ENCODE data around the gene CGB3.

The CGB3 gene

DNA sequence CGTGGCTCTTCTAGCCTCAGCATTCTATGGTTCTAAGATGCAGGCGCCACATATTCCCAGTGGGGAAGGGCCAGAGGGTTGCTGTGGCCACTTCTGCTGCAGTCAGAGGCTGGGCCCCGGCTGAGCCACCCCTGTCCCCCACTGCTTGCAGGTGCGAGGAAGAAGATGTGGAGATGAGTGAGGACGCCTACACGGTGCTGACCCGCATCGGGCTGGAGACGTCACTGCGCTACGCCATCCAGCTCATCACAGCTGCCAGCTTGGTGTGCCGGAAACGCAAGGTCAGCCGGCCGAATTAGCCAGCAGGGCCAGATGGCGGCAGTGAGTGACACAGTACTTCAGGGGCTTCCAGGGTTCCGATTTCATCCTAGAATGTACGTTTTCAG lies 9.3 kb downstream of the CGB3 start:
- peak; percentile 8 for DNase-seq (ENCODE audit: low spot score)
- in situ Hi-C loops (cut with MboI; ENCODE audit: low pct_unique_long_range_greater_than_20kb, low sequenced_read_pairs, unreplicated experiment): no loop called here
- TF ChIP-seq, protein P1, sequence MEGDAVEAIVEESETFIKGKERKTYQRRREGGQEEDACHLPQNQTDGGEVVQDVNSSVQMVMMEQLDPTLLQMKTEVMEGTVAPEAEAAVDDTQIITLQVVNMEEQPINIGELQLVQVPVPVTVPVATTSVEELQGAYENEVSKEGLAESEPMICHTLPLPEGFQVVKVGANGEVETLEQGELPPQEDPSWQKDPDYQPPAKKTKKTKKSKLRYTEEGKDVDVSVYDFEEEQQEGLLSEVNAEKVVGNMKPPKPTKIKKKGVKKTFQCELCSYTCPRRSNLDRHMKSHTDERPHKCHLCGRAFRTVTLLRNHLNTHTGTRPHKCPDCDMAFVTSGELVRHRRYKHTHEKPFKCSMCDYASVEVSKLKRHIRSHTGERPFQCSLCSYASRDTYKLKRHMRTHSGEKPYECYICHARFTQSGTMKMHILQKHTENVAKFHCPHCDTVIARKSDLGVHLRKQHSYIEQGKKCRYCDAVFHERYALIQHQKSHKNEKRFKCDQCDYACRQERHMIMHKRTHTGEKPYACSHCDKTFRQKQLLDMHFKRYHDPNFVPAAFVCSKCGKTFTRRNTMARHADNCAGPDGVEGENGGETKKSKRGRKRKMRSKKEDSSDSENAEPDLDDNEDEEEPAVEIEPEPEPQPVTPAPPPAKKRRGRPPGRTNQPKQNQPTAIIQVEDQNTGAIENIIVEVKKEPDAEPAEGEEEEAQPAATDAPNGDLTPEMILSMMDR (IDR thresholded peaks at IDR 0.05; ENCODE audit: extremely low read depth, insufficient read depth, missing control alignments): no peak

DNA sequence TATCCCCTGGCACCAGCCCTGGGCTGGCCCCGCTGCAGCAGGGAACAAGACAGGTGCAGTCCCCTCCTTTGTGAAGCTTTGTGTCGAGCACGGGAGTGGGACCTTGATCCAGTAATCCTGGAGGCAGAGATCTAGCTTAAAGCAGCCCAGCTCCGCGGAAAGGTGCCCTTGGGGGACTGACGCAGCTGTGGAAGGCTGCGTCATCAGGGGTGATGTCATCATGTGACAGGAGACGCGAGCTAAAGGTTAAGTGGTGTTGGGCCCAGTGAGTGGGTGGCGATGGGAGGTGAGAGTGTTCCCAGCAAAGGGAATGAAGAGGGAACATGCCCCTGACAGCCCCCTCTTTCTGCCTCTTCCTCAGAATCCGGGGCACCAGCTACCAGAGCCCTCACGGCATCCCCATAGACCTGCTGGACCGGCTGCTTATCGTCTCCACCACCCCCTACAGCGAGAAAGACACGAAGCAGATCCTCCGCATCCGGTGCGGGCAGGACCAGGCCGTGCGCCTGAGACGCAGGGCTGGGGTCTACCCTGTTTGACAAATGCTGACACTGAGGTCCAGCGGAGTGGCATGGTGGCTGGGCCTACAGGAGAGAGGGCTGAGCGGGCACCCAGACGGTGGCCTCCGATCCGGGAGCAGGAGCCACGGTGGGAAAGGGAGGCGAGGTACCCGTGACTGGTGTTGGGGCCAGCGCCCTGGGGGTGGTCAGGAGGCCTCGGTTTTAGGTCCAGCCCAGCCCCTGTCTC lies 9.8 kb downstream of the CGB3 start:
- TF ChIP-seq, protein P1 (IDR thresholded peaks at IDR 0.05; ENCODE audit: extremely low read depth, insufficient read depth, missing control alignments): no peak
- in situ Hi-C loops (cut with MboI; ENCODE audit: low pct_unique_long_range_greater_than_20kb, low sequenced_read_pairs, unreplicated experiment): no loop called here

DNA sequence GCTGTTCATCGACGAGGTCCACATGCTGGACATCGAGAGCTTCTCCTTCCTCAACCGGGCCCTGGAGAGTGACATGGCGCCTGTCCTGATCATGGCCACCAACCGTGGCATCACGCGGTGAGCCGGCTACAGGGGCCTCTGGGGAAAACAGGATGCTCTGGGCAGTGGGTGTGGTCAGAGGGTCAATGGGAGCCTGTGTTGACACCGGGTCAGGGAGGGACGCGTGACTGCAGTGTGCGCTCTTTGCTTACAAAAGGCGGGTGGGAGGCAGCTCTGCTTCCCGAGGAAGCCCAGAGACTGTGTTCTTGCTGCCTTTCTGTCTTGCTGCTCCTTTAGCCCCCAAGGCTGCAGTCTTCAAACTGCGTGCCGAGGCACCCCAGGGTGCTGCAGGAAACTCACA lies 12.9 kb downstream of the CGB3 start:
- TF ChIP-seq, protein P1 (IDR thresholded peaks at IDR 0.05; ENCODE audit: extremely low read depth, insufficient read depth, missing control alignments): no peak
- no peak for DNase-seq (ENCODE audit: low spot score)
- in situ Hi-C loops (cut with MboI; ENCODE audit: low pct_unique_long_range_greater_than_20kb, low sequenced_read_pairs, unreplicated experiment): no loop called here

More for the DNA sequence above, 9.8 kb downstream of the CGB3 start:
- no peak for DNase-seq (ENCODE audit: low spot score)

DNA sequence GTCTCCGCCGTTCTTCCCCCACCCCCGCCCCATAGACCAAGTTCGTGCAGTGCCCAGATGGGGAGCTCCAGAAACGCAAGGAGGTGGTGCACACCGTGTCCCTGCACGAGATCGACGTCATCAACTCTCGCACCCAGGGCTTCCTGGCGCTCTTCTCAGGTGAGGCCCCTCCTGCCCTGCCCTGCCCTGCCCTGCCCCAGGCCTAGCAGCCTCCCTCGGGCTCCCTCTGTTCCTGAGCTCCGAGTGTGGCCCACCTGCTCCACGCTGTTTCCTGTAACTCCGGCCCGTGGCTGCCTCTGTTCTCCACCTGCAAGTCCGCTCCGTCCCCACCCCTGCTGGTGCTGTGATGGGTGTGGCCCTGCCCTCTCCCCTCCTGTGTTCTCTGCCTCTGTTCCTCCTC lies 13.7 kb downstream of the CGB3 start:
- TF ChIP-seq, protein P1 (IDR thresholded peaks at IDR 0.05; ENCODE audit: extremely low read depth, insufficient read depth, missing control alignments): no peak
- no peak for DNase-seq (ENCODE audit: low spot score)
- in situ Hi-C loops (cut with MboI; ENCODE audit: low pct_unique_long_range_greater_than_20kb, low sequenced_read_pairs, unreplicated experiment): no loop called here

DNA sequence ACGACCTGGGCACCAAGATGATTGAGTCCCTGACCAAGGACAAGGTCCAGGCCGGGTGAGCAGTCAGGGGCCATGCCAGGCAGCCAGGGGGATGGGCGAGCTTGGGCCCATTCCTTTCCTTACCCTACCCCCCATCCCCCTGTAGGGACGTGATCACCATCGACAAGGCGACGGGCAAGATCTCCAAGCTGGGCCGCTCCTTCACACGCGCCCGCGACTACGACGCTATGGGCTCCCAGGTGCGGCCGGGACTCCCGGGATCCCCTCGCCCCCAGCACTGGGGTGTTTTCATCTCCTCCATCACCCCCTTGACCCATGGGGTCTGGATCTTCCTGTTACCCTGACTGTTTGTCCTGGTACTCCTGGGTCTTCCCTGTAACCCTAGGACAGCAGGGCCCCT lies 14.3 kb downstream of the CGB3 start:
- no peak for DNase-seq (ENCODE audit: low spot score)
- TF ChIP-seq, protein P1 (IDR thresholded peaks at IDR 0.05; ENCODE audit: extremely low read depth, insufficient read depth, missing control alignments): no peak
- in situ Hi-C loops (cut with MboI; ENCODE audit: low pct_unique_long_range_greater_than_20kb, low sequenced_read_pairs, unreplicated experiment): no loop called here

DNA sequence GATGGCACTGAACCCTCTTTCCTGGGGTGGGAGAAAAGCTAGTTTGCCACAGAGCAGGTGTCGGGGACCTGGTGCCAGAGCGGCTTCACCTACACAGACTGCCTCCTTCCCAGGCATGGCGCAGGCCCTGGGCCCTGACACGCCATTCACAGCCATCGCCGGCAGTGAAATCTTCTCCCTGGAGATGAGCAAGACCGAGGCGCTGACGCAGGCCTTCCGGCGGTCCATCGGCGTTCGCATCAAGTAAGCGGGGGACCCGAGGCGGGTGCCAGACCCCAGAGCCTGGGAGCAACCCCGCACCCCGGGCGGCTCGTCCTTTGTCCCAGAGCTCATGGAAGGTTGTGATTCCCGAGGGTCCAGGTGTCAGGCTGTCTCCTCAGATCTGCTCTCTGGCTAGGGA lies 17.2 kb downstream of the CGB3 start:
- no peak for DNase-seq (ENCODE audit: low spot score)

More for the DNA sequence above, 17.2 kb downstream of the CGB3 start:
- TF ChIP-seq, protein P1 (IDR thresholded peaks at IDR 0.05; ENCODE audit: extremely low read depth, insufficient read depth, missing control alignments): no peak
- in situ Hi-C loops (cut with MboI; ENCODE audit: low pct_unique_long_range_greater_than_20kb, low sequenced_read_pairs, unreplicated experiment): no loop called here

Measured in GM13977 (cell line).